Mesothelial cell of epicardium (in vitro differentiated cells): ENCODE measurements around the gene RUSF1. TPM values are rescaled to one million over a fixed set of nuclear protein-coding genes. Genes with fewer than 3 reads are reported as not detected.

Experiments used
- DNase-seq, 2 experiments: peaks; one replicate each; pipeline ENCODE4 v3.0.0; 2021; ENCODE audit warnings: low spot score in 2 of 2; ENCODE audit not compliant: unreplicated experiment in 2 of 2
- H3K27ac Mint-ChIP-seq: 2 replicates; pipeline ENCODE4 v1.8.0; 2021; ENCODE audit warnings: mixed read lengths
- H3K27me3 Mint-ChIP-seq: 2 replicates; pipeline ENCODE4 v1.8.0; 2021; ENCODE audit warnings: low read depth, mixed read lengths
- H3K36me3 Mint-ChIP-seq: 2 replicates; pipeline ENCODE4 v1.8.0; 2021; ENCODE audit warnings: mixed read lengths
- H3K4me1 Mint-ChIP-seq: 2 replicates; pipeline ENCODE4 v1.8.0; 2021; ENCODE audit warnings: mixed read lengths
- H3K4me3 Mint-ChIP-seq: 2 replicates; pipeline ENCODE4 v1.8.0; 2021; ENCODE audit warnings: mild to moderate bottlenecking, moderate library complexity, mixed read lengths
- H3K9me3 Mint-ChIP-seq: 2 replicates; pipeline ENCODE4 v1.8.0; 2021; ENCODE audit warnings: mixed read lengths
- CTCF ChIP-seq: fragments of 200-600 bp; sonication (generic); IDR thresholded peaks from one replicate; pipeline ENCODE4 v1.5.0; 2021; ENCODE audit warnings: antibody characterized with exemption; ENCODE audit not compliant: unreplicated experiment
- total RNA-seq: library from RNA; stranded (reverse); gene quantifications from 3 replicates; pipeline ENCODE4 v1.2.1, GENCODE V29; 2021

The RUSF1 gene
- total RNA-seq, 1 donor from 2014 or later = 88.9 TPM

- H3K36me3 Mint-ChIP-seq = no peaks in the 10 kb centered on the region
- no peaks in the 10 kb centered on the region for H3K27me3 Mint-ChIP-seq
- peak overlapping the region; percentile 25 for H3K4me3 Mint-ChIP-seq
- H3K27ac Mint-ChIP-seq = no peak overlapping the region
- H3K4me1 Mint-ChIP-seq = peaks cover 6% of the 10 kb centered on the region
- no peak for TF ChIP-seq CTCF
- no peak for DNase-seq
- no peaks in the 10 kb centered on the region for H3K9me3 Mint-ChIP-seq
Observed at GRCh38 chr16:31440516-31441184, 67.5 kb downstream of the RUSF1 start.

- DNase-seq = no peak
- Mint-ChIP-seq H3K27ac (no peak overlapping the region), H3K4me3 (no peak overlapping the region), H3K4me1 (peaks cover 6% of the 10 kb centered on the region), H3K9me3 (no peaks in the 10 kb centered on the region), H3K27me3 (no peaks in the 10 kb centered on the region), H3K36me3 (no peaks in the 10 kb centered on the region)
- no peak for TF ChIP-seq CTCF
Observed at GRCh38 chr16:31439519-31439918, 68.7 kb downstream of the RUSF1 start.

Other genes with a start within 250 kb of the RUSF1 start
- 0.29 TPM in 1 of 3 replicates, not detected in the others for gene ITGAM, start 248.4 kb downstream of the RUSF1 start, total RNA-seq
- not detected in 3 replicates for gene ITGAX, start 153.2 kb downstream of the RUSF1 start, total RNA-seq
- gene ITGAD, start 115.1 kb downstream of the RUSF1 start, total RNA-seq = not detected in 3 replicates
- gene COX6A2, start 80.0 kb downstream of the RUSF1 start, total RNA-seq = not detected in 3 replicates
- 2.7 to 3.6 TPM (median 3.2 TPM) in 3 replicates for gene ZNF843, start 65.6 kb downstream of the RUSF1 start, total RNA-seq
- gene ARMC5, start 48.9 kb downstream of the RUSF1 start, total RNA-seq = 17.0 to 18.5 TPM (median 17.7 TPM) in 3 replicates
- 35.5 to 39.4 TPM (median 38.1 TPM) in 3 replicates for gene TGFB1I1, start 36.2 kb downstream of the RUSF1 start, total RNA-seq
- 0.36 to 0.53 TPM (median 0.36 TPM) in 3 replicates for gene SLC5A2, start 25.3 kb downstream of the RUSF1 start, total RNA-seq
- not detected in 3 replicates for gene AHSP, start 19.5 kb upstream of the RUSF1 start, total RNA-seq